Cardiac muscle cell (in vitro differentiated cells and primary cell): ENCODE data around the gene CLIC6. TPM values are rescaled to one million over a fixed set of nuclear protein-coding genes. Genes with fewer than 3 reads are reported as not detected.

Experiments used
- DNase-seq, 2 donors: peaks; one replicate each; pipeline versions ENCODE4 v3.0.0 to v3.0.0-alpha.2; 2010 to 2017; ENCODE audit warnings: low read depth in 1 of 2, low spot score in 1 of 2
- H3K27ac ChIP-seq: fragments of 200-600 bp; sonication (generic); 2 replicates; pipeline ENCODE4 v1.5.1; 2016
- H3K27me3 ChIP-seq: fragments of 200-600 bp; sonication (generic); 2 replicates; pipeline ENCODE4 v1.6.0; 2016; ENCODE audit warnings: control low read depth
- H3K36me3 ChIP-seq: fragments of 200-600 bp; sonication (generic); 2 replicates; pipeline ENCODE4 v1.5.1; 2016; ENCODE audit warnings: control low read depth
- H3K4me1 ChIP-seq: fragments of 200-600 bp; sonication (generic); 2 replicates; pipeline ENCODE4 v1.8.1; 2017; ENCODE audit warnings: low read depth, mild to moderate bottlenecking, mixed run types
- H3K4me3 ChIP-seq: fragments of 200-600 bp; sonication (generic); 2 replicates; pipeline ENCODE4 v1.5.1; 2016; ENCODE audit warnings: mild to moderate bottlenecking
- H3K9me3 ChIP-seq: fragments of 200-600 bp; sonication (generic); 2 replicates; pipeline ENCODE4 v1.5.1; 2017; ENCODE audit warnings: low read depth, mild to moderate bottlenecking, control low read depth
- CTCF ChIP-seq: IDR thresholded peaks from 2 replicates; pipeline ENCODE4 v1.5.1; 2012; ENCODE audit warnings: low read depth, mild to moderate bottlenecking, low read length
- polyA plus RNA-seq: library from polyadenylated mRNA; unstranded; fragments of >200 nt; fragmentation: Nextera tagmentation; extraction: Ambion mirVana; gene quantifications from 2 replicates; pipeline ENCODE4 v1.2.1, GENCODE V29; 2016
- total RNA-seq: library from RNA; depleted of rRNA; stranded (reverse); fragments of >200 nt; gene quantifications from 2 replicates; pipeline ENCODE4 v1.2.3, GENCODE V29; 2016

CLIC6 gene
- total and polyA plus RNA-seq, 2 experiments from 2014 or later: not detected

GRCh38 chr21:34705011-34705410 lies 36.2 kb downstream of the CLIC6 start:
- no peaks in the 10 kb centered on the region for H3K36me3 ChIP-seq
- H3K4me1 ChIP-seq: no peaks in the 10 kb centered on the region
- no peak overlapping the region for H3K4me3 ChIP-seq
- no peak overlapping the region for H3K27ac ChIP-seq
- no peaks in the 10 kb centered on the region for H3K9me3 ChIP-seq
- no peaks in the 10 kb centered on the region for H3K27me3 ChIP-seq
- no peak for TF ChIP-seq CTCF
- DNase-seq: no peak

GRCh38 chr21:34706337-34706736 lies 37.5 kb downstream of the CLIC6 start:
- Histone ChIP-seq H3K4me3 (no peak overlapping the region), H3K27ac (no peak overlapping the region), H3K9me3 (no peaks in the 10 kb centered on the region), H3K36me3 (no peaks in the 10 kb centered on the region), H3K4me1 (no peaks in the 10 kb centered on the region), H3K27me3 (no peaks in the 10 kb centered on the region)
- no peak for DNase-seq
- TF ChIP-seq CTCF: no peak

- Histone ChIP-seq H3K27ac (no peak overlapping the region), H3K4me1 (no peaks in the 10 kb centered on the region), H3K27me3 (no peaks in the 10 kb centered on the region), H3K36me3 (no peaks in the 10 kb centered on the region), H3K9me3 (no peaks in the 10 kb centered on the region), H3K4me3 (no peak overlapping the region)
- no peak for TF ChIP-seq CTCF
- DNase-seq: no peak
These were observed 39.1 kb downstream of the CLIC6 start for GRCh38 chr21:34707876-34708325.

- DNase-seq: no peak
- Histone ChIP-seq H3K27me3 (peaks cover 12% of the 10 kb centered on the region), H3K36me3 (no peaks in the 10 kb centered on the region), H3K4me3 (no peak overlapping the region), H3K9me3 (no peaks in the 10 kb centered on the region), H3K4me1 (no peaks in the 10 kb centered on the region), H3K27ac (no peak overlapping the region)
- no peak for TF ChIP-seq CTCF
These were observed 44.8 kb downstream of the CLIC6 start for GRCh38 chr21:34713621-34714020.

GRCh38 chr21:34715518-34715917 lies 46.7 kb downstream of the CLIC6 start:
- no peak for DNase-seq
- H3K9me3 ChIP-seq: no peaks in the 10 kb centered on the region
- no peak overlapping the region for H3K27ac ChIP-seq
- TF ChIP-seq CTCF: no peak
- H3K4me3 ChIP-seq: no peak overlapping the region
- no peaks in the 10 kb centered on the region for H3K36me3 ChIP-seq
- H3K27me3 ChIP-seq: peaks cover 12% of the 10 kb centered on the region
- no peaks in the 10 kb centered on the region for H3K4me1 ChIP-seq
